Pancreas (tissue), 10 donors: Measurements from ENCODE around the gene CAMKMT. TPM values are rescaled to one million over a fixed set of nuclear protein-coding genes. Genes with fewer than 3 reads are reported as not detected.
A peak's percentile ranks its signal among the peaks of the same experiment; 100 is the strongest.

Experiments
- ATAC-seq, 4 donors: fragments of 200-7000 bp; cut with Tn5 transposase; one replicate each; pipeline versions ENCODE4 v1.8.0 to v1.9.1; 2020; ENCODE audit warnings: mild to moderate bottlenecking in 4 of 4, moderate library complexity in 4 of 4
- DNase-seq, 6 donors: peaks; one replicate each; pipeline ENCODE4 v3.0.0-alpha.2; 2020
- FAIRE-seq: peaks from 2 replicates; lab custom pipeline; 2012; peaks lifted over from hg19 to GRCh38; lab: Jason Lieb, UNC
- H3K27ac ChIP-seq, 4 donors: fragments of 200-600 bp; sonication (generic); 1 replicate in 3 of 4; 2 replicates in 1 of 4; pipeline versions ENCODE4 v1.5.0 to v1.8.0; 2020
- H3K27me3 ChIP-seq, 4 donors: fragments of 200-600 bp; one replicate each; pipeline ENCODE4 v1.8.0; 2021
- H3K36me3 ChIP-seq, 3 donors: fragments of 200-600 bp; sonication (generic) in 1 of 3; one replicate each; pipeline versions ENCODE4 v1.5.0 to v1.8.0; 2020 to 2021
- H3K4me1 ChIP-seq, 3 donors: fragments of 200-600 bp; one replicate each; pipeline ENCODE4 v1.8.0; 2021
- H3K4me3 ChIP-seq, 4 donors: fragments of 200-600 bp; sonication (generic) in 2 of 4; one replicate each; pipeline versions ENCODE4 v1.5.0 to v1.8.0; 2020 to 2021
- H3K9me3 ChIP-seq, 4 donors: fragments of 200-600 bp; one replicate each; pipeline ENCODE4 v1.8.0; 2021
- CTCF ChIP-seq, 4 donors: fragments of 200-600 bp; sonication (generic) in 3 of 4; IDR thresholded peaks; one replicate each; pipeline versions ENCODE4 v1.5.0 to v1.8.0; 2021; ENCODE audit warnings: antibody characterized with exemption in 4 of 4
- WGBS, 2 donors: extraction: QIAGEN DNeasy Blood & Tissue Kit; methylation state at CpG; one replicate each; pipeline ENCODE4 v1.1.7; 2013; 5-methylcytosine and 5-hydroxymethylcytosine counted together
- intact Hi-C, 3 donors: fragments of 100-400 bp; cut with DNase I; formaldehyde crosslinking; loops; one replicate each; pipeline versions ENCODE4 v1.11.1 to v1.14.2; 2022
- polyA plus RNA-seq, 2 donors: library from polyadenylated mRNA; stranded (reverse); fragments of 200-250 nt; gene quantifications; one replicate each; pipeline ENCODE4 v1.2.3, GENCODE V29; 2013
- total RNA-seq, 6 donors: library from RNA; stranded (reverse); fragmentation: NEBNext Ultra II Directional in 4 of 6; extraction: Animal tissue kit (Norgen Biotek cat#: 25700) in 4 of 6; gene quantifications; one replicate each; pipeline versions ENCODE4 v1.2.1 to v1.2.4, GENCODE V29; 2021 to 2023
- donor health status: healthy with polysubstance abuse.
- donor health status: DM: no; HTN: no; CAD: no; lungs with moderate emphysema.
- donor health status: DM: no; HTN: no; CAD: no.
- donor health status: control.
- donor health status: control.
- donor health status: Bipolar disorder and iron deficiency.
- donor health status: DM: yes; HTN: yes; CAD: no.
- donor health status: DM: no; HTN: no; CAD: no.
- donor health status: DM: no; HTN: no; CAD: no.
- donor health status: DM: yes; HTN: yes; CAD: no.

The CAMKMT gene
- total and polyA plus RNA-seq, 8 donors, result 4.6 to 11.9 (median 8.3) TPM

GRCh38 chr2:44599130-44599529, 237.4 kb downstream of the CAMKMT start:
- Histone ChIP-seq H3K4me1 (no peaks in the 10 kb centered on the region), H3K27me3 (no peaks in the 10 kb centered on the region), H3K4me3 (no peak overlapping the region), H3K27ac (no peak overlapping the region), H3K36me3 (no peaks in the 10 kb centered on the region), H3K9me3 (no peaks in the 10 kb centered on the region)
- WGBS, 2 donors, result 39 to 68% methylated on average over 1 of the region's 1 CpG
- TF ChIP-seq CTCF (IDR thresholded peaks at IDR 0.05), result no peak
- peak in 3 of 4 donors; percentile 35 to 43 (median 40) for ATAC-seq
- no peak for DNase-seq
- FAIRE-seq, result no peak
- intact Hi-C loops, result no loop called here

DNA sequence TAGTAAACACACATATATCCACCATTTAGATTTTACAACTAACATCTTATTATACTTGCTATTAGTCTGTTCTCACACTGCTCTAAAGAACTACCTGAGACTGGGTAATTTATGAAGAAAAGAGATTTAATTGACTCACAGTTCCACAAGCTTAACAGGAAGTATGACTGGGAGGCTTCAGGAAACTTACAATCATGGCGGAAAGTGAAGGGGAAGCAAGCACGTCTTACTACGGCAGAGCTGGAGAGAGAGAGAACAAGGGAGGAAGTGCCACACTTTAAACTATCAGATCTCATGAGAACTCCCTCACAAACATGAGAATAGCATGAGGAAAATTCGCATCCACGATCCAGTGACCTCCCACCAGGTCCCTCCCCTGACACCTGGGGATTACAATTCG, 240.7 kb downstream of the CAMKMT start:
- no peak for FAIRE-seq
- Histone ChIP-seq H3K4me1 (no peaks in the 10 kb centered on the region), H3K9me3 (no peaks in the 10 kb centered on the region), H3K36me3 (no peaks in the 10 kb centered on the region), H3K27ac (no peak overlapping the region), H3K4me3 (no peak overlapping the region), H3K27me3 (no peaks in the 10 kb centered on the region)
- no peak for ATAC-seq
- DNase-seq, result no peak
- 95 to 96% methylated on average over 6 of the region's 6 CpGs for WGBS, 2 donors
- no peak for TF ChIP-seq CTCF (IDR thresholded peaks at IDR 0.05)
- intact Hi-C loops, result no loop called here

GRCh38 chr2:44605511-44605910, 243.8 kb downstream of the CAMKMT start:
- no peak for ATAC-seq
- TF ChIP-seq CTCF (IDR thresholded peaks at IDR 0.05), result no peak
- Histone ChIP-seq H3K4me3 (no peak overlapping the region), H3K4me1 (no peaks in the 10 kb centered on the region), H3K36me3 (no peaks in the 10 kb centered on the region), H3K27ac (no peak overlapping the region), H3K27me3 (no peaks in the 10 kb centered on the region), H3K9me3 (no peaks in the 10 kb centered on the region)
- no peak for DNase-seq
- 0 to 100% methylated on average over 1 of the region's 1 CpG for WGBS, 2 donors
- no peak for FAIRE-seq
- intact Hi-C loops, result no loop called here

DNA sequence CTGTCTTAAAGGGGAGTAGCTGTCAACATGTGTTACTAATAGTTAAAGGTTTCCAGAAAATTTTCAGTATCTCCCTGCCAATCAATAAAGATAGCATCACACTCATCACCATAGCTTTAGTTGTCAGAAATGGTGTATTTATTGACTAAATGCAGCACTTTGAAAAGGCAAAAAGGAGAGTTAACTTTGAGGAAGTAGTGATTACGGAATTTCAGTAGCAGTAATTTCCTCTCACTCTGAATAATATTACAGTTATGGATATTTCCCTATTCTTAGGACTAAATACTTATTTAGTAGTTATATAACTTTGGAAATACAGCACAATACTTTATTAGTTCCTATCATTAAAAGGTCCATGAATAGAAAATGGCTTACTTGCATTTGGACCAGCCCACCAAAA, 250.5 kb downstream of the CAMKMT start:
- FAIRE-seq (no peak), ATAC-seq (no peak), DNase-seq (no peak)
- TF ChIP-seq CTCF (IDR thresholded peaks at IDR 0.05), result no peak
- Histone ChIP-seq H3K4me1 (no peaks in the 10 kb centered on the region), H3K27ac (no peak overlapping the region), H3K4me3 (no peak overlapping the region), H3K9me3 (no peaks in the 10 kb centered on the region), H3K27me3 (no peaks in the 10 kb centered on the region), H3K36me3 (no peaks in the 10 kb centered on the region)
- WGBS, 2 donors, result 86% methylated on average over 1 of the region's 1 CpG
- intact Hi-C loops, result no loop called here

DNA sequence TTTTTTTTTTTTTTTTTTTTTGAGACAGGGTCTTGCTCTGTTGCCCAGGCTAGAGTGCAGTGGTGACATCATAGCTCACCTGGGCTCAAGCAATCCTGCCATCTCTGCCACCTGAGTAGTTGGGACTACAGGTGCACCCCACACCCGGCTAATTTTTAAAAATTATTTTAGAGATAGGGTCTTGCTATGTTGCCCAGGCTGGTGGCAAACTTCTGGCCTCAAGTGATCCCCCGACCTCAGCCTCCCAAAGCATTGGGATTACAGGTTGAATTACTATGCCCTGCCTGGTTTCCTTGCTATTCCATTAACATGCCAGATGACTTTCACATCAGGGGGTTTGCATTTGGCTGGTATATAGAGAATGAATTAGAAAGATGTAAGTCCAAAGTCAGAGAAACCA, 253.2 kb downstream of the CAMKMT start:
- TF ChIP-seq CTCF (IDR thresholded peaks at IDR 0.05), result no peak
- no peak overlapping the region for H3K4me3 ChIP-seq
- no peaks in the 10 kb centered on the region for H3K4me1 ChIP-seq
- no peaks in the 10 kb centered on the region for H3K27me3 ChIP-seq
- whole genome bisulfite sequencing, 2 donors, result 92 to 98% methylated on average over 2 of the region's 2 CpGs
- no peak for ATAC-seq
- FAIRE-seq, result no peak
- H3K36me3 ChIP-seq, result no peaks in the 10 kb centered on the region
- DNase-seq, result no peak
- intact Hi-C loops, result no loop called here
- no peaks in the 10 kb centered on the region for H3K9me3 ChIP-seq
- H3K27ac ChIP-seq, result no peak overlapping the region
